OCI-LY1 (cell line): ENCODE results near the gene TMEM114.

Experiments
- H2AFZ ChIP-seq: fragments of 200-600 bp; sonication (generic), shearing (Covaris generic); 2 replicates; pipeline ENCODE4 v1.6.0; 2014; ENCODE audit warnings: antibody characterized with exemption, mild to moderate bottlenecking, low read length
- H3F3A ChIP-seq: fragments of 200-600 bp; sonication (generic), shearing (Covaris generic); 2 replicates; pipeline ENCODE4 v1.6.0; 2014; ENCODE audit warnings: mild to moderate bottlenecking, antibody characterized with exemption, low read length, moderate library complexity; ENCODE audit not compliant: insufficient read depth
- H3K27ac ChIP-seq: fragments of 200-600 bp; sonication (generic); 2 replicates; pipeline ENCODE4 v1.5.1; 2014; ENCODE audit warnings: low read length, mixed run types, mild to moderate bottlenecking, low read depth; ENCODE audit not compliant: poor library complexity, severe bottlenecking
- H3K27me3 ChIP-seq: fragments of 200-600 bp; sonication (generic); 2 replicates; pipeline ENCODE4 v1.6.0; 2014; ENCODE audit warnings: antibody characterized with exemption, mild to moderate bottlenecking, low read length, moderate library complexity; ENCODE audit not compliant: insufficient read depth
- H3K36me3 ChIP-seq: fragments of 200-600 bp; sonication (generic); 2 replicates; pipeline ENCODE4 v1.6.1; 2014; ENCODE audit warnings: mild to moderate bottlenecking, antibody characterized with exemption, low read length, moderate library complexity, mixed read lengths; ENCODE audit not compliant: insufficient read depth
- H3K4me1 ChIP-seq: fragments of 200-600 bp; sonication (generic); 2 replicates; pipeline ENCODE4 v1.5.1; 2014; ENCODE audit warnings: mild to moderate bottlenecking, low read length, moderate library complexity; ENCODE audit not compliant: insufficient read depth, severe bottlenecking
- H3K4me2 ChIP-seq: fragments of 200-600 bp; sonication (generic), shearing (Covaris generic); 2 replicates; pipeline ENCODE4 v1.6.1; 2014; ENCODE audit warnings: low read length
- H3K4me3 ChIP-seq: fragments of 200-600 bp; sonication (generic); 2 replicates; pipeline ENCODE4 v1.5.1; 2014; ENCODE audit warnings: low read length, low read depth, mild to moderate bottlenecking, mixed read lengths; ENCODE audit not compliant: poor library complexity, severe bottlenecking
- H3K79me2 ChIP-seq: fragments of 200-600 bp; shearing (Covaris generic); 2 replicates; pipeline ENCODE4 v1.6.1; 2016; ENCODE audit warnings: mixed run types, low read length, mixed read lengths; ENCODE audit not compliant: insufficient read depth
- H3K9ac ChIP-seq: fragments of 200-600 bp; sonication (generic), shearing (Covaris generic); 2 replicates; pipeline ENCODE4 v1.6.1; 2014; ENCODE audit warnings: mild to moderate bottlenecking, low read length, mixed read lengths
- H3K9me2 ChIP-seq: fragments of 200-600 bp; sonication (generic), shearing (Covaris generic); 2 replicates; pipeline ENCODE4 v1.6.1; 2014; ENCODE audit warnings: low read depth, mild to moderate bottlenecking, low read length, mixed read lengths
- H3K9me3 ChIP-seq: fragments of 200-600 bp; shearing (Covaris generic); 2 replicates; pipeline ENCODE4 v1.6.1; 2014; ENCODE audit warnings: low read length, mixed read lengths
- H4K20me1 ChIP-seq: fragments of 200-600 bp; sonication (generic), shearing (Covaris generic); 2 replicates; pipeline ENCODE4 v1.6.0; 2016; ENCODE audit warnings: mild to moderate bottlenecking, low read length; ENCODE audit not compliant: insufficient read depth
- CTCF ChIP-seq: fragments of 200-600 bp; sonication (generic), shearing (Covaris generic); IDR thresholded peaks from 2 replicates; pipeline ENCODE4 v1.5.1; 2017; ENCODE audit warnings: mild to moderate bottlenecking, antibody characterized with exemption, low read length, moderate library complexity, mixed read lengths
- EZH2 ChIP-seq: fragments of 200-600 bp; sonication (generic), shearing (Covaris generic); IDR thresholded peaks from 2 replicates; pipeline ENCODE4 v1.8.0; 2017; ENCODE audit warnings: borderline replicate concordance, mixed run types, mild to moderate bottlenecking, antibody characterized with exemption, low read length, moderate library complexity, mixed read lengths

TMEM114 gene

GRCh38 chr16:8561496-8561895, 28.8 kb downstream of the TMEM114 start:
- H3K4me1 ChIP-seq, result no peaks in the 10 kb centered on the region
- H3K4me2 ChIP-seq, result no peak overlapping the region
- no peak overlapping the region for H3K27ac ChIP-seq
- 0 out of 2 replicates have a peak, but pooled peaks cover 6% of the 10 kb centered on the region for H3F3A ChIP-seq
- H3K9me3 ChIP-seq, result no peaks in the 10 kb centered on the region
- no peaks in the 10 kb centered on the region for H3K79me2 ChIP-seq
- H3K4me3 ChIP-seq, result no peak overlapping the region
- no peak for TF ChIP-seq CTCF
- H2AFZ ChIP-seq, result no peak overlapping the region
- no peaks in the 10 kb centered on the region for H3K27me3 ChIP-seq
- no peaks in the 10 kb centered on the region for H4K20me1 ChIP-seq
- H3K36me3 ChIP-seq, result no peaks in the 10 kb centered on the region
- H3K9ac ChIP-seq, result no peak overlapping the region
- H3K9me2 ChIP-seq, result no peaks in the 10 kb centered on the region

- Histone ChIP-seq H2AFZ (no peak overlapping the region), H3K27me3 (no peaks in the 10 kb centered on the region), H4K20me1 (no peaks in the 10 kb centered on the region), H3F3A (no peaks in the 10 kb centered on the region), H3K36me3 (no peaks in the 10 kb centered on the region), H3K9me3 (no peaks in the 10 kb centered on the region), H3K9me2 (no peaks in the 10 kb centered on the region), H3K9ac (no peak overlapping the region), H3K4me3 (no peak overlapping the region), H3K27ac (no peak overlapping the region), H3K4me2 (no peak overlapping the region), H3K4me1 (no peaks in the 10 kb centered on the region), H3K79me2 (no peaks in the 10 kb centered on the region)
- TF ChIP-seq CTCF (no peak), EZH2 (no peak)
Measured at GRCh38 chr16:8555400-8555799, 34.9 kb downstream of the TMEM114 start.

GRCh38 chr16:8554881-8555280, 35.4 kb downstream of the TMEM114 start:
- no peak overlapping the region for H3K27ac ChIP-seq
- H3K4me3 ChIP-seq, result no peak overlapping the region
- H3K4me1 ChIP-seq, result no peaks in the 10 kb centered on the region
- no peaks in the 10 kb centered on the region for H3F3A ChIP-seq
- H2AFZ ChIP-seq, result no peak overlapping the region
- no peak for TF ChIP-seq CTCF
- no peak for TF ChIP-seq EZH2
- H3K4me2 ChIP-seq, result no peak overlapping the region
- H4K20me1 ChIP-seq, result no peaks in the 10 kb centered on the region
- no peaks in the 10 kb centered on the region for H3K27me3 ChIP-seq
- H3K9me2 ChIP-seq, result no peaks in the 10 kb centered on the region
- no peak overlapping the region for H3K9ac ChIP-seq
- H3K36me3 ChIP-seq, result no peaks in the 10 kb centered on the region
- H3K9me3 ChIP-seq, result no peaks in the 10 kb centered on the region
- no peaks in the 10 kb centered on the region for H3K79me2 ChIP-seq
